ENCODE results near the gene TNN.
"Not testable (repeated sequence)": the region's sequence is repeated elsewhere in the genome, so short reads cannot be mapped to it uniquely, and the experiment has no call there.

TNN gene

DNA sequence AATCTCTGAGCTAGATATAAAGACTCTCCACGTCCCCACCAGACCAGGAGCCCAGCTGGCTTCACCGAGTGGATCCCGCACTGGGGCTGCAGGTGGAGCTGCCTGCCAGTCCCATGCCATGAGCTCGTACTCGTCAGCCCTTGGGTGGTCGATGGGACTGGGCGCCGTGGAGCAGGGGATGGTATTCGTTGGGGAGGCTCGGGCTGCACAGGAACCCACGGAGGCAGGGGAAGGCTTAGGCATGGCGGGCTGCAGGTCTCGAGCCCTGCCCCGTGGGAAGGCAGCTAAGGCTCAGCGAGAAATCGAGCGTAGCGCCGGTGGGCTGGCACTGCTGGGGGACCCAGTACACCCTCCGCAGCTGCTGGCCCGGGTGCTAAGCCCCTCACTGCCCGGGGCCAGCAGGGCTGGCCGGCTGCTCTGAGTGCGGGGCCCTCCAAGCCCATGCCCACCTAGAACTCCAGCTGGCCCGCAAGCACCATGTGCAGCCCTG lies 40.7 kb downstream of the TNN start:
- DNase-seq (ENCODE audit: low spot score): not testable (repeated sequence)

DNA sequence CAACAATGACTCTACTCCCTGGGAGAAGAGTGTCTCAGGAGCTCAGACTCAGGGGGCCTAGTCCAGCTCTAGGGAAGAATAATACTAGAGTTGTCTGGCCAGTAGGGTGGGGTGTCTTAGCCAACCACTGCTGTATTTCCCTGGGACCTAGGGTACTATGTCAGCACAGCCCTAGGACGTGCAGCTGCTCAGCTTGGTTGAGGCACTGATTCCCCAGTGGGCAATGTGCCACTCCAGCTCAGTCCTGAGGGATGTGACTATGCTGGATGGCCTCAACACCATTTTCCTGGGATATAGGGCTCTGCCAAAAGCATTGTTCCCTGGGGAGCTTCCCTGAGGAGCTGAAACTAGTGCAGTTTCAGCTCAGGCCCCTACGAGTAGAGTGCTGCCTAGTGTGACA lies 47.4 kb downstream of the TNN start:
- no peak for DNase-seq (ENCODE audit: low spot score)

DNA sequence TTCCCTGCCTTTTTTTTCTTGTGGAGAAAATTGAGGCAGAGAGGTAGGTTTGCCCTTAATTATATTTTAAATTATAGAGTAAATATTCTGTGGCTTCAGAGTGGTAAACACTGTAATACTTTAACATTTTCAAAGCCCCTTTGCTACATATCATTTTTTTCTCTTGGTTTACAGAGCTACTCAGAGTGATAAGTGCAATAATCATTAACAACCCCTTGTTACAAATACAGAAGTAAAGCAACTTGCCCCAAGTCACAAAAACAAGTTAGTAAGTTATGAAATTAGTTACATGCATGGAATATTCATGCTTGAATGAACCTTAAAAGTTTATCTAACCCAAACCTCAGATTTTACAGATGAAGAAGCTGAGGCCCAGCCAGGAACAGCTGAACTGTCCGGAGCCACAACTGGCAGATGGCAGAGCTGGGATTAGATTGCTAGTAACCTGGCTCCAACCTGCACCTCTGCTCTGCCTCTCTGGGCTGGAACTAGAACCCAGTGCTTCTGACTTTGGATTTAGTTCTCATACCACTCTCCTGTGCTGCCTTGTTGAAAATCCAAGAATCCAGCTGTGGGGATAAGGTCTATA lies 48.7 kb downstream of the TNN start:
- DNase-seq (ENCODE audit: low spot score): no peak

DNA sequence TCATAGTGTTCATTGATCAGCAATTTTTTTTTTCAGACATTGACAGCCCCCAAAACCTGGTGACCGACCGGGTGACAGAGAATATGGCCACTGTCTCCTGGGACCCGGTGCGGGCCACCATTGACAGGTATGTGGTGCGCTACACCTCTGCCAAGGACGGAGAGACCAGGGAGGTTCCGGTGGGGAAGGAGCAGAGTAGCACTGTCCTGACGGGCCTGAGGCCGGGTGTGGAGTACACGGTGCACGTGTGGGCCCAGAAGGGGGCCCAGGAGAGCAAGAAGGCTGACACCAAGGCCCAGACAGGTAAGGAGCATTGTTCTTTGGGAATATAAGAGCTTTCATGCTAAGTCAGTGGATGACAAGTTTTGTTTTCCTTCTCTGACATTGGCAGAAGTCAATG lies 49.3 kb downstream of the TNN start:
- no peak for DNase-seq (ENCODE audit: low spot score)

DNA sequence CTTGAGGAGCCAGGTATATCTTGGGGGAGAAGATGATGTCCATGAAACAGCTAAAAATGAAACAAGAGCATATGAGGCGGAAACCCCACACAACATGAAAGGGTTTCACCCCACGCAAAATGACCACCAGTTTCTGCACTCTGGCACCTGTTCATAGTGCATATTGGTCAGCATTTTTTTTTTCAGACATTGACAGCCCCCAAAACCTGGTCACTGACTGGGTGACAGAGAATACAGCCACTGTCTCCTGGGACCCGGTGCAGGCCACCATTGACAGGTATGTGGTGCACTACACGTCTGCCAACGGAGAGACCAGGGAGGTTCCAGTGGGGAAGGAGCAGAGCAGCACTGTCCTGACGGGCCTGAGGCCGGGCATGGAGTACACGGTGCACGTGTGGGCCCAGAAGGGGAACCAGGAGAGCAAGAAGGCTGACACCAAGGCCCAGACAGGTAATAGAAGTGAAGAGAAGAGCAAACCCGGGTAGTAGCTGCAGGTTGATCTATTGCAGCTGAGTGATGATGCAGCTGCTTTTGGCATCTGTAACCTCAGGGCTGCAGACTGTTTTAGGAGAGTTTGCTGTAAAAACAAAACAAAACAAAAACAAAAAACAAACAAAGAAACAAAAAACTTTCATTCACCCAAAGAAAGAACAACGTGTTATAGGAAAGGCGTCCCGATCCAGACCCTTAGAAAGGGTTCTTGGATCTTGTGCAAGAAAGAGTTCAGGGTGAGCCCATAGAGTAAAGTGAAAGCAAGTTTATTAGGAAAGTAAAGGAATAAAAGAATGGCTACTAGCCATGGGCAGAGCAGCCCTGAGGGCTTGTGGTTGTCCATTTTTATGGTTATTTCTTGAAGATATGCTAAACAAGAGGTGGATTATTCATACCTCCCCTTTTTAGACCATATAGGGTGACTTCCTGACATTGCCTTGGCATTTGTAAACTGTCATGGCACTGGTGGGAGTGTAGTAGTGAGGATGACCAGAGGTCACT lies 51.0 kb downstream of the TNN start:
- DNase-seq (ENCODE audit: low spot score): no peak

DNA sequence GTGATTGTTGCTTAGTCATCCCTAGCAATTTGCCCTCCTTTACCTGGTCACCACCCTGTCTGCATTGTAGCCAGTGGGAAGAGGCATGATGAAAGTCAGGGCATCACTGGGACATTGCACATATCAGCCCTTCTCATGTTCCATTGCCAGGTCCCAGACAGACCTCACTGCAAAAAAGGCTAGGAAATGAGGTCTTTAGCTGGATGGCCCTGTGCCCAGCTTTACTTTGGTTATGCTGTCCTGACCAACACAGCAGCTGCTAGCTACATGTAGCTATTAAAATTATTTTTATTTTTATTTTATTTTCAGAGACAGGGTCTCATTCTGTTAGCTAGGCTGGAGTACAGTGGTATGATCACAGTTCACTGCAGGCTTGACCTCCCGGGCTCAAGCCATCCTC lies 52.9 kb downstream of the TNN start:
- DNase-seq (ENCODE audit: low spot score): no peak

DNA sequence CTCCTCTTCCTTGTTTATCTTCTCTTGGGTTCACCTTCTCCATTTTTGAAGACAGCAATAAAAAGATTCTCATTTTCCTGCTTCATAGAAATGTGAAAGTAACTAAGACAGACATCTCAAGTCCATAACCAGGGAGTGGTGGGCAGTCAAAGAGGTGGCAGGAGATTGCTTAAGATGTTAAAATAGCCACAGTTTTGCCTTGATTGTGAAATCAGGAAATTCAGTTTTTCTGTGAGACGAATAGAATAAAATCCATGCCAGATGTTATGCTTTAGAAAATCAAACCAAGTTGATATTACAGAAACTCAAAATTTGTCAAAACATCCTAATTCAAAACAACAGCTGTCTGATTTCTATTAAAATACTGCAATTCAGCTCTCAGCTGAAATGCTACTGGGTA lies 57.2 kb downstream of the TNN start:
- DNase-seq (ENCODE audit: low spot score): no peak

DNA sequence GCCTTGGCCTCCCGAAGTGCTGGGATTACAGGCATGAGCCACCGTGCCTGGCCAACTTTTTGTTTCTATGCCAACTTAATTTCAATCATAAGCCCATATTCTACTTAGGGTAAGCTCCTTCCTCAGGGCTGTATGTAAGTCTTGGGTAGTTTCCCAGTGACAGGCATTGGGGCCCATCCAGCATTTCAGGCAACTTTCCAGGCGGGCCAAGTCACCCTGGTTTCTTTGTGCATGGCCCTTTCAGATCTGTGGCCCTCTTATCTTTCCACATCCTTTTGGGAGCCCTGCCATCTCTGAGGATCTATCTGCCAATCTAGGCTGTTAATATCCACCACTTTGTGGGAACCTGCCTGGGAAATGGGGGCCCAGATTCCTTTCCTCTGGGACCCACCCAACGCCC lies 58.7 kb downstream of the TNN start:
- DNase-seq (ENCODE audit: low spot score): no peak

DNA sequence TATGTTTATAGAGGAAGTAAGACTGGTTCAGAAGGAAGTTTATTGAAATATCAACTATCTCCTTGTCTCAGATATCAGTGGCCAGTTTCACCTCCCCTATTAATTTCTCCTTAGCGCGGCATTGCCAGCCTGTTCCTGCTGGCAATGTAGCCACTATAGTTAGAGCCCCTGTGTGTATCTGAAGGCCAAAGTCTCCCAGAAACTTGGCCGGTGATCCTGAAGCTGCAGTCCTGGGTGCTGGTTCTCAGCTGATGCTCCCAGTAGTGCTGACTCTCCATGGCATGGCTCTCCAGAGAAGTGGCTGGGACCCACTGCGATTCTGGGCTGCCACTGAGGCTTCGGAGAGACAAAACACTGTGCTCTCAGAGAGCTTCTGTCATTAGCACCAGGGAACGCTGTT lies 59.9 kb downstream of the TNN start:
- no peak for DNase-seq (ENCODE audit: low spot score)

DNA sequence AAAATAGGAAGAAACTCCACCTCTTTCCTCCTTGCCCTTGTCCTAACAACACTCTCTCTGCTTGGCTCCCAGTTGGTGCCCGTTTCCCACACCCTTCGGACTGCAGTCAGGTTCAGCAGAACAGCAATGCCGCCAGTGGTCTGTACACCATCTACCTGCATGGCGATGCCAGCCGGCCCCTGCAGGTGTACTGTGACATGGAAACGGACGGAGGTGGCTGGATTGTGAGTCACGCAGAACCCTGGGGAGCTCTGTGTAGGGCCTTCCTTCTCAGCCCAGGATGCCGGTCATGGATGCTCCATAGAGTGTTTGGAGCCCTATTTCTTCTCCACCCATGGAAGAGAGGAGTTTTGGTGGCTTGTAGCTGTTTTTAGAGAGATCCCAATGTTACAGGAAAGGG lies 60.9 kb downstream of the TNN start:
- no peak for DNase-seq (ENCODE audit: low spot score)

DNA sequence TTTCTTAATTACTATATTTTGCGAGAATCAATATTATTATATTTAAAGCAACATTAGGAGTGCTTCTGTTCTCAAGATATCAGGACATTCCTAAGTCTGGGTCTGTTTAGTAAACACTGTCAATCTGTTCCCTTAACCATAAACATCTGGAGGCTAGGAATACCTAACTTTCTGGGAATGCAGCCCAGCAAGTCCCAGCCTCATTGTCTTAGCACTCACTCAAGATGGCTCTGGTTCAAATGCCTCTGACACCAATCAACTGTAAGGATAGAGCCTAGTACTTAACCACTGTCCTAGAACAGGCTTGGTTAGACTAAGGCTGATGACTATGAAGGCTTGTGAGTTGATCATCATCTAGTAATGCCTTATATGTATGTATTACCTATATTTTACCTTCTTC lies 61.5 kb downstream of the TNN start:
- no peak for DNase-seq (ENCODE audit: low spot score)

DNA sequence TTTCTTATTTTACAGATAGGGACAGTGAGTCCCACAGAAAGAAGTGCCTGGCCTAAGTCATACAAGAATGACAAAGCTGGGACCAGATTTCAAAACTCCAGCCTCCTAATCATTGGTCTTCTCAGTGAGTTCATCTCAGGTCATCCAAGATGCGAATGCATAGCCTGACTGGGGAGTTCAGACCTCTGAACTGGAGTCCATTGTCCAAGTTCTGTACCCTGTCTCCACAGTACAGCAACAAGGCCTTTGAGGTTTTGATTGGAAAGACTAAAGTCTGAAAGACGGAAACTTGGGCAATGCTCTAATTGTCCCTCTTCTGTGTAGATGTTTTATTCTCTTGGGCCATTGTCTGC lies 62.0 kb downstream of the TNN start:
- no peak for DNase-seq (ENCODE audit: low spot score)

DNA sequence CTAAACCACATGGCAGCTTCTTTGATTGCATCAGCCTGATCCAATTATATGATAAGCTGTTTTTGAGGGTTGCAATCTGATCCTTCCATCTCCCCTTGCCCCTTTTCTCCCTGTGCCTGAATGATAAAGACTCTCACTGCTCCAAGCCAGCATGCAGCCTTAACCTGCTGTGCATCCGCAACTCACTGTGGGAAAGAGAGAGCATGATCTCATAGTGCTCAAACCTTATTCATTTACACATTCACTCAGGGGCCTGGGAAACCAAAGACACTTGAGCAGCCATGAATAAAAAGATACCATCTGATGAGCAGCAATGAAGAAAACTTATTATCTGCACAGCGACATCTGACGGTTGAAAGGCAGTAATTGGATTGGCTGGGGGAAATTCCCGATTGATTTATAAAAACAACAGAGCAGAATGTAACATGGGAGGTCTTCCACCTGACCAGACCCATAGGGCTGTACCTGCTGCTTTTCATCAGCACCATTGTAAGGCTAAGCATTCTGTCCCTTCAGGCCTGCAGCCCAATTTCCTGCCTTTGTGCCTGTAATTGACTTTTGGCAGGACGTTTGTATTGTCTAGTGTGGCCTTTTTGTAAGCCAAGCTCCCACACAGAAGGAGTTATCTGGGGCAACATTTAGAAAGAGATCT lies 62.5 kb downstream of the TNN start:
- DNase-seq (ENCODE audit: low spot score): no peak

DNA sequence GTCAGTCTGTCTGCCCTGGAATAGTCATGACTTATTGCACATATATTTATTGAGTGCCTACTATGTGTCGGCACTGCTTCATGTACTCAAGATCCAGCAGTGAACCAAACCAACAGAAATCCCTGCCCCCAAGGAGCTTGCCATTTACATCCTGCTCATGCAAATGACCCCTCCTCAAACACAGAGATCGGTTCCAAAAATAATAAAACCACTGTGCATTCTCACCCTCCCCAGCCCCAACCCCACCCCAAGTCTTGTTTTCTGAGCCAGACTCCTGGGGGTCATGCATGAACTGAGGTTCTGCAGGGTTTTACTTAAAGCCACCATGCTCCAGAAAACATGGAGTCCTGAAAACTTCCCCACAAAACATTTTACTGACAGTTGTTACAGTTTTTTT lies 63.0 kb downstream of the TNN start:
- DNase-seq (ENCODE audit: low spot score): no peak

DNA sequence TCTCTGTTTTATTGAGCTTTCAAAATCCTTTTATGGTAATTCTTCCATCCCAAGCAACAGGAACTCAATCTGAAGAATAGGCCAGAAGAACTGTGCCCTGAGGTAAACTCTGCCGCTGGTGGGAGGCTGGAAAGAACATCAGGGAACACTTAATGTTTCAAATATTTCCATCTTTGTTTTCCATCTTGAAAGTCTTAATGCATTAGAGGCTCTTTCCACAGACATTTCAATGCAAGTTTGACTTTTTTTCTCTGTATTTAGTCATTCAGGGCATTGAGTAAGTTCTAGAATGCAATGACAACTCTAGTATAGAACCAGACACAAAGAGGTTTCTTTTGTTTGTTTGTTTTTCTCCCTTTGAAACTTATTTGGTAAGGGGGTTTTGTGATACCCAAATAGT lies 63.5 kb downstream of the TNN start:
- no peak for DNase-seq (ENCODE audit: low spot score)

DNA sequence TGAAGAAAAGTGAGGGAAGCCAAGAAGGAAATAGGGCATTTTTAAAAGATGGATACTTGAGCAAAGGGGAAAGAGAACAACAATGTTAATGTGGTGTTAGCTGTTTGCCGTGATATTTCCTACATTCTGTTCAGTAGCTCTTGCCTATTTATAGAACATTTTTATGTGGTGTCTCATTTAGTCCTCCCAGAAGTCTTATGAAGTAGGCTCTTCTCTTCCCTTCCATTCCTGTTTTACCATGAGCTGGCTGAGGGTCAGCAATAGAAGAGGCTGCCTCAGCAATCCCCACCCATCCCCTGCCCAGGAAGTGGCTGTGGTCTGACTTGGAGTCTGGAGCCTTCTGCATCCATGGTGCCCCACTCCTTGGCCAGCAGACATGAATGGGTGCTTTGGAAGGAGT lies 64.8 kb downstream of the TNN start:
- DNase-seq (ENCODE audit: low spot score): no peak

DNA sequence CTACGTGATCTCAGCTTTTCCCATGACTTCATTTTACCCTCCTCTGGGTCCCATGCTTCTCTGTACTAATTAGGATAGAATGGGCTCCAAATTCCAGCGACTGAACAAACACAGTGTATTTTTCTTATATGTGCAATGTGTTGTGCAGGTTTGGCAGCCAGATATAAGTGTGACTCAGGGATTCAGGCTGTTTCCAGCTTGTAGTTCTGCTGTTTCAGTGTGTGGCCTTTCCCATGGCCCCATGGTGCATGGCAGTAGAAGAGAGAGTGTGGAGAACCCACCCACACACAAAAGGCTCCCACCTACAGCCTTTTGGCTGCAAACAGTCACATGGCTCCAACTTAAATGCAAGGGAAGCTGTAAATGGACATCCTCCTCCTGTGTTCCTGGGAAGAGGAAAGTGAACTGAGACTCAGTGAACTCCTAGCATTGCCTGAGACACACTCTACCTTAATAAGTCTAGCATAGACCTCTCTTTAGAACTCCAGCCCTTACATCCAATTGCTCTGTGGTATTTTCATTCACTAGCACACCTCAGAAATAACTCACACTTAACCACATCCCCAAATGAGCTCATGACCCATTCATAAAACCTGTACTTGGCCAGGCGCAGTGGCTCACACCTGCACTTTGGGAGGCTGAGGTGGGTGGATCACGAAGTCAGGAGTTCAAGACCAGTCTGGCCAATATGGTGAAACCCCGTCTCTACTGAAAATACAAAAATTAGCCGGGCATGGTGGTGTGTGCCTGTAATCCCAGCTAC lies 66.2 kb downstream of the TNN start:
- DNase-seq (ENCODE audit: low spot score): no peak

DNA sequence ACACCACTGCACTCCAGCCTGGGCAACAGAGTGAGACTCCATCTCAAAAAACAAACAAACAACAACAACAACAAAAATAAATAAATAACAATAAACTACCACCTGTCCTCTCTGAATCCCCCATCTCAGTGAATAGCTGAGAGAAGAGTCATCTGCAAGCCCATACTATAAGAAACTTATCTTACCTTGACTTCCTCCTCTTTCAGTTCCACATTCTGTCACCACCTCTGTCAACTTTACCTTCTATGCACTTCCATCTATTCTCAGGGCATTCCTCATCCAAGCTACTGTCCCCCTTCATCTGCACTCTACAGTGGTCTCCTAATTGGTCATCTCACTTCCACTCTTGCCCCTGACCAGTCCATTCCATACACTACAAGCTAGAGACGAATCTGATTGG lies 66.9 kb downstream of the TNN start:
- DNase-seq (ENCODE audit: low spot score): no peak

DNA sequence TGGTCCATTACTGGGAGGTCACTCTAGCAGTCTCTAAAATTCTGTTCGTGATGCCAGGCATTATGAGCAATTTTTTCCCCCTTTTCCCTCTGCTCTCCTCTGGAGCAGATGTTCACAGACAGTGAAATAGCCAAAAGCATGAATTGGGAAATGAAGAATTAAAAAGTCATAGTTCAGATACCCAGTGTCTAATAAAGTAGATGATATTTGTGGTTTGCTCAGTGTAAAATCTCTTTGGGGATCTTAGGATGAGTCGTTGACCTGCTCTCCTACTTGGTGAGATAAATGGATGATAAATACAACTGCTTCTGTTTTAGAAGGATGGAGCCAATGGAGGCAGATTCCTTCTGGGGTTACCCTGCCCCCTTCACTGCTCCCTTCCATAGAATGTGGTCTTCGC lies 68.6 kb downstream of the TNN start:
- DNase-seq (ENCODE audit: low spot score): no peak

DNA sequence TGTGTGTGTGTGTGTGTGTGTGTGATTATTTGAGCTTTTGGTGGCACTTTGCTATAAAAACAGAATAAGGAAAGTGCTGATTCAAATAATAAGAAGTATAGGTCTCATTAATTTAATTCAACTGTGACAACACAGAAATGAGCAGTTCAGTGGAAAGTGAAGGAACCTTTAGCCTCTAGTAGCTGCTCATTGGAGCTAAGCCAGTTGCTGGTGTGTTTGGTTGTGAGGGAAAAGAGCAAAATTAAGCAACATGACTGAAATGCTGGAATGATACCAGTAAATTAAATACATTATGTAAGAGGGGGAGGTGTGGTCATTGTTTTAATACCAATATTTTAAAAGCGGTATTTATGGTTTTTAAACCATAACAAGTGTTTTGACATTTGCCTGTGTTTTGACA lies 69.7 kb downstream of the TNN start:
- DNase-seq (ENCODE audit: low spot score): no peak

DNA sequence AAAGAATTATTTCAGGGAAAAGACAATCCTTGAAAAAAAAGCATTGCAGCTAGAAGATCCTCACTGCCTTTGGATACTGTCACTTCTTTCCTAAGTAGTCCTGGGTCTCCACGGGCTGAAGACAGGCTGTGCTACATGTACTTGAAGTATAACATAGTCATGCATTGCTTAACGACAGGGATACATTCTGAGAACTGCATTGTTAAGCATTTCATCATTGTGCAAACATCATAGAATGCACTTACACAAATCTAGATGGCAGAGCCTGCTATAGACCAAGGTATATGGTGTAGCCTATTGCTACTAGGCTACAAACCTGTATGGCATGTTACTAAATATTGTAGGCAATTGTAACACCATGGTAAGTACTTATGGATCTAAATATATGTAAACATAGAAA lies 70.9 kb downstream of the TNN start:
- DNase-seq (ENCODE audit: low spot score): no peak

DNA sequence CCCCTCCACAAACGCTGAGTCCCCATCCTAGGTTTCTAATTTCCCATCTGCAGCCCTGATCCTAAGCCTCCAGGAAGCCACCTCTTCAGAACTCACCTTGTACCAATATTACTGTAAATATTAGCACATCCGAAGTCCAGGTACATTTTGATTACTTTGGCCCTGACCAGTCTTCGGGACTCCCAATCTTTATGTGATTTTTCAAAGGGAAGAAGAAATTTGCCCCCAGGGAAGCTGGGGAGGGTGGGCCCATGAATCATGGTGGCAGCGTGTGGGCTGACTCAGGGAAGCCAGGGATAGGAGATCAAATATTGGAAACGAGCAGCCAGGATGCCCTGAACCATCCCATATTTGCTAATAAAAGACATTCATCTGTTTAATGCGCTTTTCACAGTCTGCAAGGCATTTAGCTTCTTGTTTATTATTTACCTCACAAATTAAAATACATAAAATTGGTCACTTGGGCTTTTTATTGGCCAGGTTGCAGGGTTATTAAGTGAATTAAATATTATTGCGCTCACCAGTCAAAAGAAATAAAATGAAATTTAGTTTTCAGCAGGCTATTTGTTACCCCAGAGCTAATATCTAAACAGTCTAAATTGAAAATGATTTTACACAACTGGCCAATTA lies 78.4 kb downstream of the TNN start:
- DNase-seq (ENCODE audit: low spot score): no peak
